Mammary epithelial cell (primary cell): ENCODE results near the gene XPO6.

Experiments
- CTCF ChIP-seq, 2 donors: IDR thresholded peaks in 1 of 2; conservative IDR thresholded peaks in 1 of 2; 2 replicates each; pipeline ENCODE4 v1.5.1; 2011 to 2012; ENCODE audit warnings: inconsistent platforms in 2 of 2, low read length in 2 of 2, mild to moderate bottlenecking in 2 of 2, control low read depth in 1 of 2, low read depth in 1 of 2; ENCODE audit not compliant: insufficient read depth in 1 of 2; ENCODE audit errors: extremely low read depth in 1 of 2
- EZH2 ChIP-seq: IDR thresholded peaks from 2 replicates; pipeline ENCODE4 v1.6.1; 2012; ENCODE audit warnings: low read length, inconsistent platforms, borderline replicate concordance

- TF ChIP-seq EZH2, result no peak
- peak in 1 of 2 donors; percentile 4 for TF ChIP-seq CTCF (conservative IDR thresholded peaks at IDR 0.05 in 1 of 2, IDR thresholded peaks at IDR 0.05 in 1 of 2; ENCODE audit: extremely low read depth in 1 of 2, insufficient read depth in 1 of 2, low read depth in 1 of 2, low read length in 2 of 2)
Measured at GRCh38 chr16:28202147-28202746, 9.5 kb downstream of the XPO6 start.
